ENCODE measurements around the gene TMC6.
"Not testable (repeated sequence)": the region's sequence is repeated elsewhere in the genome, so short reads cannot be mapped to it uniquely, and the experiment has no call there.

The TMC6 gene

DNA sequence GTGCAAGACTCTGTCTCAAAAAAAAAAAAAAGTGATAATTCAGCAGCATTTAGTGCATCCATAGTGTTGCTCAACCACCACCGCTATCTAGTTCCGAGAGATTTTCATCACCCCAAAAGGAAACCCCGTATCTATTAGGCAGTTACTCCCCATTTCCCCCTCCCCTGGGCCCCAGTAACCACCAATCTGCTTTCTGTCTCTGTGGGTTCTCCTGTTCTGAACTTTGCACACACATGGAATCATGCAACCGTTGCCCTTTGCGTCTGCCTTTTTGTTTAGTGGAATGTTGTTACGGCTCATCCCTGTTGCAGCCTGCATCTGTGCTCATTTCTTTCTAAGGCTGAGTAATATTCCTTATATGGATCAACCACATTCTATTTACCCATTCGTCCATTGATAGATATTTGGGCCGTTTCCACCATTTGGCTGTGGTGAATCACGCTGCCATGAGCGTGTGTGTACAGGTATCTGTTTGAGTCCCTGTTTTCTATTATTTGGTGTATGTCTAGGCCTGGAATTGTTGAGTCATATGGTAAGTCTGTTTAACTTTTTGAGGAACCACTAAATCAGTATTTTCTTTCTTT is 31.1 kb upstream of the TMC6 start:
- DNase-seq (ENCODE audit: low read depth, low spot score): no peak

- no peak for DNase-seq (ENCODE audit: low read depth, low spot score)
Measured at GRCh38 chr17:78154903-78155811, 26.6 kb upstream of the TMC6 start.

GRCh38 chr17:78151514-78152008 is 23.0 kb upstream of the TMC6 start:
- no peak for DNase-seq (ENCODE audit: low read depth, low spot score)

GRCh38 chr17:78148286-78149016 is 19.9 kb upstream of the TMC6 start:
- DNase-seq (ENCODE audit: low read depth, low spot score): no peak

- DNase-seq (ENCODE audit: low read depth, low spot score): no peak
Measured at GRCh38 chr17:78147315-78147998, 18.9 kb upstream of the TMC6 start.

GRCh38 chr17:78146881-78147280 is 18.3 kb upstream of the TMC6 start:
- DNase-seq (ENCODE audit: low read depth, low spot score): no peak

DNA sequence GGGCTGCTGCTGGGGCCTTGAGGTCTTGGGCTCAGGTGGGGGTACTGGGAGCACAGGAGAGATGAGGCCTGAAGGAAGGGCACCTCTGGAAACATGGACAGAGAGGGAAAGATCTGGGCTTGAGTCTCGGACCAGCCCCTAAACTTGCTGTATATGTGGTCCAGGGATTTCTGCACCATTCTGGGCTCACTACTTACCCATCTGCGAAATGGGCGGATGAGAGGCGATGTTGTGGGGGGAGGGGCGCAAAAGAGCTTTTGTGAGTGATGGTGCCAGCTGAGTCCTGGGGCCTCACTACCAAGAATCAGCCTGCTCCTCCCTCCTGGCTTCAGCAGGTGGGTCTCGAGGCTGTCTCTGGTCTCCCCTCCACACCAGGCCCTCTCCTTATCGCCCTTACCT is 17.9 kb upstream of the TMC6 start:
- no peak for DNase-seq (ENCODE audit: low read depth, low spot score)

- DNase-seq (ENCODE audit: low read depth, low spot score): no peak
Measured at GRCh38 chr17:78144736-78145641, 16.4 kb upstream of the TMC6 start.

GRCh38 chr17:78144147-78144719 is 15.7 kb upstream of the TMC6 start:
- DNase-seq (ENCODE audit: low read depth, low spot score): no peak

GRCh38 chr17:78143214-78144146 is 14.9 kb upstream of the TMC6 start:
- no peak for DNase-seq (ENCODE audit: low read depth, low spot score)

DNA sequence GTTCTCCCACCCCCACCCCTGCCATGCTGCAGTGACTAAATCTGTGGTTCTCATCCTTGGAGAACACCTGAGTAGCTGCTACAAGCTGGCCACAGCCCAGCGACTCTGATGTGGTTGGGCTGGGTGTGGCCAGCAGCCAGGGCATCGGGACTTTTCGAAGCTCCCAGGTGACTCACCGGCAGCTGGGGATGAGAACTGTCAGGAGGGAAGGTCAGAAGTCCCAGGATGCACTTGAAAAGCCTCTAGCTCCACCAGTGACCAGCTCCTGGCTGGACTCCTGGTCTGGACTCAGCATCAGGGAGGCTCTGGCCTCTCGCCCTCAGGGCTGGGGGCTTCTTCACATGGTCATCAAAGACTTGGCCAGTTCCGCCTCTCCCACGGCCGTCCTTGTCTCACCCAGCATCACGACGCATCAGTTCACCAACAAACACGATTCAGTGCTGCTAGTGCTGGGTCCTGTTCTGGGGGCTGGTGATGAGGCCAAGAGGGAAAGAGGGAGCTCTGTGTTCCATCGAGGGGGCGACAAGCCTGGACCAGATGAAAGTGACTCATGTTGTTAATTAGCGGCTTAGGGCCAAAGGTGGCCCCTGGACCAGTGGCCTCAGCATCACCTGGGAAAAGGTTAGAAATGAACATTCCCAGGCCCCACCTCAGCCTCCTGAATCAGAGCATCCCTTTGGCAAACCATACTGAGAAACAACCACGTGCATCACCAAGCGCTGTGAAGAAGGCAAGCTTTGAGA is 13.7 kb upstream of the TMC6 start:
- DNase-seq (ENCODE audit: low read depth, low spot score): no peak

DNA sequence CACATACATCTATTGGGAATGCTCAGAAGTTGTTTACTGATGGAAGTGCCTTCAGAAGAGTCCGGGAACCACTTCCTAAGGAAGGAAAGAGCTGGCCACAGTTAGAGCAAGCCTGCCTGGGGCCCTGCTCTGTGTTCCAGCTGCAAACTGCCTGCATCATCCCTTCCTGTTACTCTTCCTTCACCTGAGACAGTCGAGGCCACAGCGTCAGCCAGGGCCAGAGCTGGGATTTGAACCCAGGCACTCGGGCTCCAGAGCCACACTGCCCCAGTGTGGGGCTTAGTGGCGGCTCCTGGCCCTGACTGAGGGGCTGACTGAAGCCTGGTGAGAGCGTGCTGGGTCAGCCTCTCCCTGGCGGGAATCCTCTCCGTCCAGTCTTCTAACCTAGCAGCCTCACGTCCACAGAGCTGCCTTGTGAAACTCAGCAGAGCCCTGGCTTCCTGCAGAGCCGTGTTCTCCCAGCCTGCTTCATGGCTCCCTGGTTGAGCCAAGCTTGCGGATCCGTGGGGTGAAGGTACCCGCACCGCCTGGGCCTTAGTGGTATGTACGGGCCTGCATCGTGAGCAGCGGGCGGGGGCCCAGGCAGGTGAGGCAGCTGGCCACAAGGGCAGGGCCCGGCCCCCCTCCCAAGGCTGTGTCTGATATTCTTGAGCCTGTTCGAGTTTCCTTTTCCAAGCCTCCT is 13.0 kb upstream of the TMC6 start:
- no peak for DNase-seq (ENCODE audit: low read depth, low spot score)

GRCh38 chr17:78140169-78141051 is 11.9 kb upstream of the TMC6 start:
- DNase-seq (ENCODE audit: low read depth, low spot score): peak; percentile 67

GRCh38 chr17:78139861-78140168 is 11.3 kb upstream of the TMC6 start:
- DNase-seq (ENCODE audit: low read depth, low spot score): not testable (repeated sequence)

DNA sequence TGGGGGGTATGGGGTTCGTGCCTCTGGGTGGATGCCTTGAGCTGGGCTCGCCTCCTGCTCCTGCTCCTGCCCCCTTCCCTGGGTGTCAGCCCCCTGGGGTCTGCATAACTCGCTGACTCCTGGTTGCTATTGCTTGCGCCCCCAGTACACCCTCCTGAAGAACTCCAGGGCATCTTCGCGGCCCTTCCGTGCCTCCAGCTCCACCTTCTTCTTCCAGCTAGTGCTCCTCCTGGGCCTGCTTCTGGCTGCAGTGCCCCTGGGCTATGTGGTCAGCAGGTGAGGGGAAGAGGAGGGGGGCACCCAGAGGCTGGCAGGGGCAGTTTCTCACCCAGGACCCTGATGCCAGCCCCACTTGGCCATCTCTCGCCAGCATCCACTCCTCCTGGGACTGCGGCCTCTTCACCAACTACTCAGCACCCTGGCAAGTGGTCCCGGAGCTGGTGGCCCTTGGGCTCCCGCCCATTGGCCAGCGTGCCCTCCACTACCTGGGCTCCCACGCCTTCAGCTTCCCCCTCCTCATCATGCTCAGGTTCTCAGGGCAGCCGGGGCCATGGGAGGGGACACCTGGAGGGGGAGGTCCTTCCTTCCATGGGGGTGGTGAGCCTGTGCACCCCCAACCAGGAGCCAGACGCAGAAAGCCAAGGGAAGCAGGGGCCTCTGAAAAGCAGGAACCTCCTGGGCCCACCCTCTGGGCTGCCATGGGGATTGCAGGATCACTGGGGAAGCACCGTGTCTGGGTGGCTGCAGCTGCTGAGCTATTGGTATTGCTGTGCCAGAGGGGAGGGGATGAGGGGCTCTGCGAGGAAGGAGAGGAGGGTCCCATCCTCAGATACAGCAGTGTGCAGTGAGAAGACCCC is 9.9 kb upstream of the TMC6 start:
- no peak for DNase-seq (ENCODE audit: low read depth, low spot score)
